DND-41 (cell line): Measurements from ENCODE around the gene RAD51C.

Experiments used
- ATAC-seq: fragments of 200-7000 bp; cut with Tn5 transposase; 3 replicates; pipeline ENCODE4 v1.9.1; 2021; ENCODE audit warnings: low read depth; ENCODE audit not compliant: insufficient read depth
- DNase-seq: peaks from one replicate; pipeline ENCODE4 v3.0.0-alpha.2; 2020
- H2AFZ ChIP-seq: 2 replicates; pipeline ENCODE4 v1.6.0; 2012; ENCODE audit warnings: low read depth, low read length
- H3K27ac ChIP-seq: 2 replicates; pipeline ENCODE4 v1.5.1; 2012; ENCODE audit warnings: low read length, inconsistent platforms
- H3K27me3 ChIP-seq: fragments of 200-600 bp; sonication (generic); 2 replicates; pipeline ENCODE4 v1.6.0; 2012; ENCODE audit warnings: low read length, mild to moderate bottlenecking, inconsistent platforms; ENCODE audit not compliant: insufficient read depth, poor library complexity
- H3K36me3 ChIP-seq: 2 replicates; pipeline ENCODE4 v1.5.1; 2012; ENCODE audit warnings: low read length, inconsistent platforms; ENCODE audit not compliant: insufficient read depth
- H3K4me1 ChIP-seq: 2 replicates; pipeline ENCODE4 v1.5.1; 2012; ENCODE audit warnings: mild to moderate bottlenecking, low read length; ENCODE audit not compliant: insufficient read depth
- H3K4me2 ChIP-seq: 2 replicates; pipeline ENCODE4 v1.6.0; 2012; ENCODE audit warnings: mild to moderate bottlenecking, moderate library complexity, low read length, inconsistent platforms; ENCODE audit not compliant: insufficient read depth
- H3K4me3 ChIP-seq, 2 experiments: fragments of 200-600 bp in 1 of 2; shearing (Covaris generic) in 1 of 2; 2 replicates each; pipeline ENCODE4 v1.5.1; 2012 to 2016; ENCODE audit warnings: inconsistent platforms in 2 of 2, low read length in 2 of 2, mild to moderate bottlenecking in 2 of 2, low read depth in 1 of 2, moderate library complexity in 1 of 2
- H3K79me2 ChIP-seq: 2 replicates; pipeline ENCODE4 v1.6.0; 2012; ENCODE audit warnings: low read length, inconsistent platforms; ENCODE audit not compliant: insufficient read depth
- H3K9ac ChIP-seq: 2 replicates; pipeline ENCODE4 v1.6.0; 2012; ENCODE audit warnings: low read depth, mild to moderate bottlenecking, inconsistent platforms, low read length, moderate library complexity
- H3K9me3 ChIP-seq: 2 replicates; pipeline ENCODE4 v1.5.1; 2012; ENCODE audit warnings: low read length, moderate library complexity, mild to moderate bottlenecking, inconsistent platforms; ENCODE audit not compliant: insufficient read depth, severe bottlenecking
- H4K20me1 ChIP-seq: 2 replicates; pipeline ENCODE4 v1.6.0; 2012; ENCODE audit warnings: low read length; ENCODE audit not compliant: insufficient read depth
- CTCF ChIP-seq: IDR thresholded peaks from 2 replicates; pipeline ENCODE4 v1.5.1; 2012; ENCODE audit warnings: borderline replicate concordance, low read length, moderate library complexity, mild to moderate bottlenecking; ENCODE audit not compliant: poor library complexity, severe bottlenecking; ENCODE audit errors: extremely low read depth
- EZH2 ChIP-seq: IDR thresholded peaks from 3 replicates; pipeline ENCODE4 v1.6.1; 2012; ENCODE audit warnings: borderline replicate concordance, low read depth, mild to moderate bottlenecking, moderate library complexity, low read length, inconsistent platforms; ENCODE audit not compliant: severe bottlenecking

Gene RAD51C

GRCh38 chr17:58703137-58703915 lies 10.9 kb downstream of the RAD51C start:
- Histone ChIP-seq H4K20me1 (no peaks in the 10 kb centered on the region), H3K9me3 (no peaks in the 10 kb centered on the region), H3K4me3 (no peak overlapping the region), H3K4me1 (no peaks in the 10 kb centered on the region), H2AFZ (no peak overlapping the region), H3K4me2 (no peak overlapping the region), H3K36me3 (peaks cover 35% of the 10 kb centered on the region), H3K27ac (no peak overlapping the region), H3K27me3 (no peaks in the 10 kb centered on the region), H3K79me2 (no peaks in the 10 kb centered on the region), H3K9ac (no peak overlapping the region)
- TF ChIP-seq CTCF (no peak), EZH2 (no peak)
- DNase-seq (no peak), ATAC-seq (no peak)

GRCh38 chr17:58703916-58704286 lies 11.5 kb downstream of the RAD51C start:
- Histone ChIP-seq H3K4me3 (no peak overlapping the region), H3K4me2 (no peak overlapping the region), H2AFZ (no peak overlapping the region), H4K20me1 (no peaks in the 10 kb centered on the region), H3K79me2 (no peaks in the 10 kb centered on the region), H3K9me3 (no peaks in the 10 kb centered on the region), H3K4me1 (no peaks in the 10 kb centered on the region), H3K9ac (no peak overlapping the region), H3K27me3 (no peaks in the 10 kb centered on the region), H3K27ac (no peak overlapping the region), H3K36me3 (peaks cover 35% of the 10 kb centered on the region)
- DNase-seq (no peak), ATAC-seq (no peak)
- TF ChIP-seq EZH2 (no peak), CTCF (no peak)

GRCh38 chr17:58706351-58707140 lies 14.1 kb downstream of the RAD51C start:
- no peaks in the 10 kb centered on the region for H3K9me3 ChIP-seq
- no peak overlapping the region for H3K4me2 ChIP-seq
- H3K36me3 ChIP-seq = peaks cover 36% of the 10 kb centered on the region; the same call in 1 of the 2 replicates
- DNase-seq = no peak
- no peaks in the 10 kb centered on the region for H3K4me1 ChIP-seq
- no peak overlapping the region for H3K9ac ChIP-seq
- no peak overlapping the region for H3K4me3 ChIP-seq
- no peak for ATAC-seq
- H3K27me3 ChIP-seq = no peaks in the 10 kb centered on the region
- TF ChIP-seq CTCF = no peak
- TF ChIP-seq EZH2 = no peak
- H3K27ac ChIP-seq = no peak overlapping the region
- H2AFZ ChIP-seq = no peak overlapping the region
- no peaks in the 10 kb centered on the region for H4K20me1 ChIP-seq
- H3K79me2 ChIP-seq = no peaks in the 10 kb centered on the region
